Fibroblast of mammary gland (primary cell): ENCODE measurements around the gene SLC45A3.

Source experiments
- DNase-seq: peaks from one replicate; pipeline ENCODE4 v3.0.0-alpha.2; 2010; ENCODE audit warnings: low read depth
- H3K4me3 ChIP-seq: 2 replicates; pipeline ENCODE4 v1.5.1; 2011; ENCODE audit warnings: low read depth, mild to moderate bottlenecking, low read length, moderate library complexity; ENCODE audit not compliant: control insufficient read depth
- TF ChIP-seq, protein P1 (sequence below): conservative IDR thresholded peaks from 2 replicates; pipeline ENCODE4 v1.5.1; 2011; ENCODE audit warnings: low read depth, low read length, inconsistent platforms; ENCODE audit not compliant: control insufficient read depth, insufficient read depth

The SLC45A3 gene

DNA sequence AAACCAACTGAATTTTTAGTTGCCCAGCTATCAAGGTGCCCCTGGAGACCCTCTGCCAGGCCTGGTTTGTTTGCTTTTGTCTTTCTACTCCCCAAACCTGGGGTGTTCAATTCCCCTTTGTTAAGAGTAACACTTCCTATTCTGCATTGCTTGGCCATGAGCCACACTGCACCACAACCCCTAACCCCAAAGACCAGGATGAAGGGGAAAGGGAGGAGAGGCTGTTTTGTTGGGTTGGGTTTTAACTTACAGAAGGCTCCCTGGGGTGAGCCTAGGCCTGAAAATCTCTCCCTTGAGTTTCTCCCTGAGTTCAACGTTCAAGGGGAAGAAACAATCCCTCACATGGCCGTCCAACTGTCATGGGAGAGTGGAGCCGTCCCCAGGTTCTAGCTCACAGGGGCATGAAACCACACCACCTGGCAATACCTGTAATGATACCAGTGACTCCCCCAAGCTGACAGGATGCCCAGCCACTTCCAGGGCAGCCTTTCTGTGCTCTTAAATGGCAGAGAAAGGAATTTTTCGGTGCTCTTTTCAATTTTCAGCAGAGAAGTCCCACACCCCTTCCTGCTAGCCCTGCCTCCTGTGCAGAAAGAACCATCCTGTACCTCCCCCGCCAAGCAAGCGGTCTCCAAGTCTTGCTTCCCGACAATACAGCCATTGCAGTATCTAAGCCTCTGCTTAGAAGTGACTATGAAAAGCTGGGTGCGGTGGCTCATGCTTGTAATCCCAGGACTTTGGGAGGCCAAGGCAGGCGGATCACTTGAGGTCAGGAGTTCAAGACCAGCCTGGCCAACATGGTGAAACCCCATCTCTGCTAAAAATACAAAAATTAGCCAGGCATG lies 14.9 kb downstream of the SLC45A3 start:
- H3K4me3 ChIP-seq, result no peak overlapping the region
- TF ChIP-seq, protein P1, sequence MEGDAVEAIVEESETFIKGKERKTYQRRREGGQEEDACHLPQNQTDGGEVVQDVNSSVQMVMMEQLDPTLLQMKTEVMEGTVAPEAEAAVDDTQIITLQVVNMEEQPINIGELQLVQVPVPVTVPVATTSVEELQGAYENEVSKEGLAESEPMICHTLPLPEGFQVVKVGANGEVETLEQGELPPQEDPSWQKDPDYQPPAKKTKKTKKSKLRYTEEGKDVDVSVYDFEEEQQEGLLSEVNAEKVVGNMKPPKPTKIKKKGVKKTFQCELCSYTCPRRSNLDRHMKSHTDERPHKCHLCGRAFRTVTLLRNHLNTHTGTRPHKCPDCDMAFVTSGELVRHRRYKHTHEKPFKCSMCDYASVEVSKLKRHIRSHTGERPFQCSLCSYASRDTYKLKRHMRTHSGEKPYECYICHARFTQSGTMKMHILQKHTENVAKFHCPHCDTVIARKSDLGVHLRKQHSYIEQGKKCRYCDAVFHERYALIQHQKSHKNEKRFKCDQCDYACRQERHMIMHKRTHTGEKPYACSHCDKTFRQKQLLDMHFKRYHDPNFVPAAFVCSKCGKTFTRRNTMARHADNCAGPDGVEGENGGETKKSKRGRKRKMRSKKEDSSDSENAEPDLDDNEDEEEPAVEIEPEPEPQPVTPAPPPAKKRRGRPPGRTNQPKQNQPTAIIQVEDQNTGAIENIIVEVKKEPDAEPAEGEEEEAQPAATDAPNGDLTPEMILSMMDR, result no peak

GRCh38 chr1:205664399-205665017 lies 15.8 kb downstream of the SLC45A3 start:
- no peak for DNase-seq
- TF ChIP-seq, protein P1, result no peak
- H3K4me3 ChIP-seq, result no peak overlapping the region

More for the DNA sequence above, 14.9 kb downstream of the SLC45A3 start:
- DNase-seq, result no peak

- no peak overlapping the region for H3K4me3 ChIP-seq
- DNase-seq, result no peak
- TF ChIP-seq, protein P1, result no peak
These were observed 16.9 kb downstream of the SLC45A3 start for GRCh38 chr1:205663286-205663936.

GRCh38 chr1:205662791-205663190 lies 17.5 kb downstream of the SLC45A3 start:
- TF ChIP-seq, protein P1, result no peak
- no peak for DNase-seq
- H3K4me3 ChIP-seq, result no peak overlapping the region

- TF ChIP-seq, protein P1, result no peak
- H3K4me3 ChIP-seq, result no peak overlapping the region
- DNase-seq, result no peak
These were observed 18.1 kb downstream of the SLC45A3 start for GRCh38 chr1:205662135-205662738.

DNA sequence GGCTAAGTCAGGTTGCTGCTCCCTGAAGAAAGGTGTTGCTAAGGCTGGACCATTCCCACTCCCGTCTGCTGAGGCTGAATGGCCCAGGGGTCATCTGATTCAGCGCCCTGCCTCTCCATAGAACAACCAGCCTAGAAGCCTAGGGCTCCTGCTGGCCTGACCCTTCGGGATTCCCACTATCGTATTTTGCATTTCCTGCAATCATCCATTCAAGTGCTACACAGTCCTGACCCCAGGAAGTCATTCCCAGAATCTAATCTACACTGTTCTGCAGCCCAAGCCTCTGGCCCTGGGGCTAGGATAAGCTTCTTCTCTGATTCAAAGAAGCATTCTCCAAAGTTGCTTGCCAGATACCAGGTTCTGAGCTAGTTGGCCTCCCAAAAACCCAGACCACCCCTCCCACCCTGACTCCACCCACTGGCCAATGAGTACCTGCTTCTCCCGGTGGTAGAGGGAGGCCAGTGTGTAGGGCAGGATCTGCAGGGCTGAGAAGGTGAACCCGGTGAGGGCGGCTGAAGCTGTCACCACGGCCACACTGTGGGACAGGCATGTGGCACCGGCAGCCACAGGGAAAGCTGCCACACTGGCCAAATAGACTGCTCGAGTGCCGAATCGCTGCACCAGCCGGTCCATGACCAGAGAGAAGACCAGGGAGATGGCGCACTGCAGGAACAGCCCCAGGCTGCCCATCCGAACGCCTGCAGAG lies 18.7 kb downstream of the SLC45A3 start:
- TF ChIP-seq, protein P1, result no peak
- DNase-seq, result no peak
- no peak overlapping the region for H3K4me3 ChIP-seq
